ENCODE data around the gene TNFRSF9.

- TF ChIP-seq POLR2AphosphoS5 (IDR thresholded peaks at IDR 0.05; ENCODE audit: borderline replicate concordance, low read depth, low read length) (no peak), EZH2 (IDR thresholded peaks at IDR 0.05) (no peak)
Measured at GRCh38 chr1:7942214-7942921, 1.7 kb upstream of the TNFRSF9 start.
